Smooth muscle cell (in vitro differentiated cells): ENCODE measurements around the gene TMEFF1. TPM values are rescaled to one million over a fixed set of nuclear protein-coding genes. Genes with fewer than 3 reads are reported as not detected.

Experiments used
- DNase-seq: peaks from one replicate; lab custom pipeline; 2025; ENCODE audit not compliant: unreplicated experiment; lab: John Stamatoyannopoulos, UW
- H2AFZ ChIP-seq: fragments of 200-600 bp; sonication (generic); 2 replicates; pipeline ENCODE4 v1.6.0; 2016; ENCODE audit warnings: antibody characterized with exemption, low read depth, mild to moderate bottlenecking
- H3F3A ChIP-seq: fragments of 200-600 bp; sonication (generic); 2 replicates; pipeline ENCODE4 v1.6.0; 2017; ENCODE audit warnings: antibody characterized with exemption, low read depth
- H3K27ac ChIP-seq: fragments of 200-600 bp; sonication (generic); 2 replicates; pipeline ENCODE4 v1.5.1; 2016; ENCODE audit warnings: low read depth, mild to moderate bottlenecking
- H3K27me3 ChIP-seq: fragments of 200-600 bp; sonication (generic); 2 replicates; pipeline ENCODE4 v1.6.1; 2016; ENCODE audit warnings: low read depth, mild to moderate bottlenecking
- H3K36me3 ChIP-seq: fragments of 200-600 bp; sonication (generic); 2 replicates; pipeline ENCODE4 v1.5.1; 2016; ENCODE audit warnings: low read depth
- H3K4me1 ChIP-seq: fragments of 200-600 bp; sonication (generic); 2 replicates; pipeline ENCODE4 v1.5.1; 2016; ENCODE audit warnings: low read depth
- H3K4me2 ChIP-seq: fragments of 200-600 bp; sonication (generic); 2 replicates; pipeline ENCODE4 v1.6.0; 2016; ENCODE audit warnings: mild to moderate bottlenecking
- H3K4me3 ChIP-seq: fragments of 200-600 bp; sonication (generic); 2 replicates; pipeline ENCODE4 v1.5.1; 2016; ENCODE audit warnings: mild to moderate bottlenecking
- H3K79me2 ChIP-seq: fragments of 200-600 bp; sonication (generic); 2 replicates; pipeline ENCODE4 v1.6.0; 2016; ENCODE audit warnings: low read depth, mild to moderate bottlenecking
- H3K9ac ChIP-seq: fragments of 200-600 bp; sonication (generic); 2 replicates; pipeline ENCODE4 v1.6.0; 2016; ENCODE audit warnings: low read depth
- H3K9me3 ChIP-seq: fragments of 200-600 bp; sonication (generic); replicated peaks from 2 replicates; pipeline ENCODE4 v1.5.1; 2016; ENCODE audit warnings: low read depth
- H4K20me1 ChIP-seq: fragments of 200-600 bp; sonication (generic); 2 replicates; pipeline ENCODE4 v1.6.0; 2016; ENCODE audit warnings: low read depth
- WGBS: methylation state at CpG from one replicate; pipeline ENCODE4 v1.1.7; 2016; ENCODE audit warnings: low lambda C conversion rate; 5-methylcytosine and 5-hydroxymethylcytosine counted together
- polyA plus RNA-seq: library from polyadenylated mRNA; unstranded; fragments of >200 nt; fragmentation: Nextera tagmentation; extraction: Ambion mirVana; gene quantifications from 2 replicates; pipeline ENCODE4 v1.2.1, GENCODE V29; 2016
- total RNA-seq: library from RNA; depleted of rRNA; stranded (reverse); fragments of >200 nt; gene quantifications from 2 replicates; pipeline ENCODE4 v1.2.3, GENCODE V29; 2014
- TF ChIP-seq, protein P1 (sequence below): fragments of 200-600 bp; sonication (generic); IDR thresholded peaks from 2 replicates; pipeline ENCODE4 v1.5.1; 2017; ENCODE audit warnings: borderline replicate concordance, mild to moderate bottlenecking, antibody characterized with exemption; ENCODE audit not compliant: insufficient read depth, poor library complexity, severe bottlenecking

The TMEFF1 gene
- total and polyA plus RNA-seq, 2 experiments from 2014 or later = 1.7 to 1.8 TPM

DNA sequence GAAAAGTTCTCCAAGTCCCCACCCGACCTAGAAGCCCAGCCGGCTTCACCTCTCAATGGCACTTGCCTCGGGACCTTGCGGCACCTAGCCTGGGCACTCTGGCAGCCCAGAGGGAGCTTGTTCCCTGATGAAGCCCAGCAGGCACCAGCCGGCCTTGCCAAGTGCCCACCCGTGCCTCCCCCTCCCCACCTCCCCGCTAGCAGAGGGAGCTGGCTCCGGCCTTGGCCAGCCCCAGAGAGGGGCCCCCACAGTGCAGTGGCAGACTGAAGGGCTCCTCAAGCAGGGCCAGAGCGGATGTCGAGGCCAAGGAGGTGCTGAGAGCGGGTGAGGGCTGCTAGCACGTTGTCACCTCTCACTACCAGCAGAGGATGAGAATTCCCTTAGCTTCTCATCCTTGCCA, 67.4 kb downstream of the TMEFF1 start:
- TF ChIP-seq, protein P1, sequence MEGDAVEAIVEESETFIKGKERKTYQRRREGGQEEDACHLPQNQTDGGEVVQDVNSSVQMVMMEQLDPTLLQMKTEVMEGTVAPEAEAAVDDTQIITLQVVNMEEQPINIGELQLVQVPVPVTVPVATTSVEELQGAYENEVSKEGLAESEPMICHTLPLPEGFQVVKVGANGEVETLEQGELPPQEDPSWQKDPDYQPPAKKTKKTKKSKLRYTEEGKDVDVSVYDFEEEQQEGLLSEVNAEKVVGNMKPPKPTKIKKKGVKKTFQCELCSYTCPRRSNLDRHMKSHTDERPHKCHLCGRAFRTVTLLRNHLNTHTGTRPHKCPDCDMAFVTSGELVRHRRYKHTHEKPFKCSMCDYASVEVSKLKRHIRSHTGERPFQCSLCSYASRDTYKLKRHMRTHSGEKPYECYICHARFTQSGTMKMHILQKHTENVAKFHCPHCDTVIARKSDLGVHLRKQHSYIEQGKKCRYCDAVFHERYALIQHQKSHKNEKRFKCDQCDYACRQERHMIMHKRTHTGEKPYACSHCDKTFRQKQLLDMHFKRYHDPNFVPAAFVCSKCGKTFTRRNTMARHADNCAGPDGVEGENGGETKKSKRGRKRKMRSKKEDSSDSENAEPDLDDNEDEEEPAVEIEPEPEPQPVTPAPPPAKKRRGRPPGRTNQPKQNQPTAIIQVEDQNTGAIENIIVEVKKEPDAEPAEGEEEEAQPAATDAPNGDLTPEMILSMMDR = no peak
- no peak overlapping the region for H3K4me2 ChIP-seq

GRCh38 chr9:100549048-100549447, 76.1 kb downstream of the TMEFF1 start:
- no peak for DNase-seq
- Histone ChIP-seq H3K9me3 (no peaks in the 10 kb centered on the region), H3K4me1 (no peaks in the 10 kb centered on the region), H3K27me3 (no peaks in the 10 kb centered on the region), H3K36me3 (no peaks in the 10 kb centered on the region), H3K9ac (no peak overlapping the region), H3F3A (no peaks in the 10 kb centered on the region), H3K79me2 (no peaks in the 10 kb centered on the region), H3K4me2 (no peak overlapping the region), H2AFZ (no peak overlapping the region), H4K20me1 (no peaks in the 10 kb centered on the region), H3K27ac (no peak overlapping the region), H3K4me3 (no peak overlapping the region)
- TF ChIP-seq, protein P1 = no peak
- WGBS = 95% methylated on average over 5 of the region's 5 CpGs

More for the DNA sequence above, 67.4 kb downstream of the TMEFF1 start:
- no peaks in the 10 kb centered on the region for H3K4me1 ChIP-seq
- WGBS = 95% methylated on average over 12 of the region's 12 CpGs
- H3F3A ChIP-seq = no peaks in the 10 kb centered on the region
- H2AFZ ChIP-seq = no peak overlapping the region
- H3K9me3 ChIP-seq = no peaks in the 10 kb centered on the region
- DNase-seq = no peak
- H3K79me2 ChIP-seq = no peaks in the 10 kb centered on the region
- H3K27me3 ChIP-seq = no peaks in the 10 kb centered on the region
- H3K27ac ChIP-seq = no peak overlapping the region
- no peak overlapping the region for H3K4me3 ChIP-seq
- no peaks in the 10 kb centered on the region for H3K36me3 ChIP-seq
- H4K20me1 ChIP-seq = no peaks in the 10 kb centered on the region
- no peak overlapping the region for H3K9ac ChIP-seq

DNA sequence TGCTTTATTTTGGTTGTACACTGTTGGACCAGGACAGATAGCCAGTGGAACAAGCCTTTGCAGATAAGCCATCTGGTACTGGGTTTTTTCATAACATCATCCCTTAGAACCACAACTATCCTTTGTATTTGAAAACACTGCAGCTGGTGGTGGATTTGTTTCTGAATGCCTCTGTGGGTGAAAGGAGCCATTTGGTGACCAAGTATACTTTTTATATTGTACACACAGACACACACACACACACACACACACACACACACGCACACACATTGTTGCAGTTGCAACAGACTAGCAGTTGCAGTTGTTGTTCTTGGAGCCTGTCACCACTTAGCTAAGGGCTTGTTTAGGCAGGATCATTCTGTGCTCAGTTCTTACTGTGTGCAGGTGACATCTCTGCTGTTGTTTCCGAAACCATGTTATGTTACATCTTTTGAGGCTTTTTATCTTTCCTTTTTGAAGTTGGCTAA, 82.0 kb downstream of the TMEFF1 start:
- 93% methylated on average over 2 of the region's 2 CpGs for WGBS

GRCh38 chr9:100555471-100555870, 82.5 kb downstream of the TMEFF1 start:
- DNase-seq = no peak
- Histone ChIP-seq H3K79me2 (no peaks in the 10 kb centered on the region), H3K27me3 (no peaks in the 10 kb centered on the region), H3K27ac (no peak overlapping the region), H3K4me2 (no peak overlapping the region), H3K9ac (no peak overlapping the region), H4K20me1 (no peaks in the 10 kb centered on the region), H3K4me3 (no peak overlapping the region), H3F3A (no peaks in the 10 kb centered on the region), H3K9me3 (no peaks in the 10 kb centered on the region), H3K36me3 (no peaks in the 10 kb centered on the region), H2AFZ (no peak overlapping the region), H3K4me1 (no peaks in the 10 kb centered on the region)
- TF ChIP-seq, protein P1 = no peak
- WGBS = 93% methylated on average over 1 of the region's 1 CpG

More for the DNA sequence above, 82.0 kb downstream of the TMEFF1 start:
- H3K79me2 ChIP-seq = no peaks in the 10 kb centered on the region
- H3K4me2 ChIP-seq = no peak overlapping the region
- H3K36me3 ChIP-seq = no peaks in the 10 kb centered on the region
- H3K9me3 ChIP-seq = no peaks in the 10 kb centered on the region
- TF ChIP-seq, protein P1 = no peak
- no peaks in the 10 kb centered on the region for H3K27me3 ChIP-seq
- no peak for DNase-seq
- no peaks in the 10 kb centered on the region for H4K20me1 ChIP-seq
- no peak overlapping the region for H3K9ac ChIP-seq
- H3K4me1 ChIP-seq = no peaks in the 10 kb centered on the region
- H2AFZ ChIP-seq = no peak overlapping the region
- H3K27ac ChIP-seq = no peak overlapping the region
- H3K4me3 ChIP-seq = no peak overlapping the region
- H3F3A ChIP-seq = no peaks in the 10 kb centered on the region
